Head of caudate nucleus (tissue), 42 donors: ENCODE results near the gene SDF2L1.
"Not testable (repeated sequence)": the region's sequence is repeated elsewhere in the genome, so short reads cannot be mapped to it uniquely, and the experiment has no call there.

Experiments
- DNase-seq, 42 donors: peaks; one replicate each; pipeline versions ENCODE4 v3.0.0 to v3.0.0-alpha.2; 2020 to 2021; ENCODE audit warnings: mixed read lengths in 7 of 42
- intact Hi-C: fragments of 100-400 bp; cut with DNase I; formaldehyde crosslinking; loops from one replicate; pipeline ENCODE4 v1.15.0; 2022

Gene SDF2L1, protein sequence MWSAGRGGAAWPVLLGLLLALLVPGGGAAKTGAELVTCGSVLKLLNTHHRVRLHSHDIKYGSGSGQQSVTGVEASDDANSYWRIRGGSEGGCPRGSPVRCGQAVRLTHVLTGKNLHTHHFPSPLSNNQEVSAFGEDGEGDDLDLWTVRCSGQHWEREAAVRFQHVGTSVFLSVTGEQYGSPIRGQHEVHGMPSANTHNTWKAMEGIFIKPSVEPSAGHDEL

DNA sequence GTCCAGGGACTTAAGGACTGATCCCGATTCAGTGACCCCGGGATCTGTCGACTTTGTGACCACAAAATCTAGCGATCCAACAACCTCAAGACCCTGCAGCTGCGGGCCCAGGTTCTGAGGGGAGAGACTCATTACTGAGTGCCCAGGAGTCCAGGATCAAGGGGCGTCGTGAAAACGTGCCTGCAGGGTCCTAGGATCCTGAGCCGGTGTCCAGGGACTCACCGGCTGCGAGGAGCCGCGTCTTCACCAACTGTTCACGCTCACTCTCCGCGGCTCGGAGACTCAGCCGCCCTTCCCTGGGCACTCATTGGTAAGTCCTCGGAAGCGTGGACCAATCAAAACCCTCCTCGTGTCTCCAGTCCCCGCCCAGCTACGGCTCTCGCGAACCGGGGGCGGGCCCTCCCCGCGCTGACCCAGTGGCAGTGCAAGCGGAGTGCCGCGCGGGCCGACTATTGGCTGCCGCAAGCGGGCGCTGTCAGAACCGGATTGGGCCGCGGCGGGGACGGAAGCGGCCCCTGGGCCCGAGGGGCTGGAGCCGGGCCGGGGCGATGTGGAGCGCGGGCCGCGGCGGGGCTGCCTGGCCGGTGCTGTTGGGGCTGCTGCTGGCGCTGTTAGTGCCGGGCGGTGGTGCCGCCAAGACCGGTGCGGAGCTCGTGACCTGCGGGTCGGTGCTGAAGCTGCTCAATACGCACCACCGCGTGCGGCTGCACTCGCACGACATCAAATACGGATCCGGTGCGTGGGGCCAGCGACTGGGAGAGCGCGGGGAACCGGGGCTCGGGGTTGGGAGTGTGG lies at the start of gene SDF2L1:
SDF2L1 (plus strand) TSS at position 514 of the 795 bp plus-strand sequence; CDS start at position 549, 35 bp downstream.
- intact Hi-C loops, result no loop called here
- DNase-seq, result peak; percentile 95 to 100 (median 99)

DNA sequence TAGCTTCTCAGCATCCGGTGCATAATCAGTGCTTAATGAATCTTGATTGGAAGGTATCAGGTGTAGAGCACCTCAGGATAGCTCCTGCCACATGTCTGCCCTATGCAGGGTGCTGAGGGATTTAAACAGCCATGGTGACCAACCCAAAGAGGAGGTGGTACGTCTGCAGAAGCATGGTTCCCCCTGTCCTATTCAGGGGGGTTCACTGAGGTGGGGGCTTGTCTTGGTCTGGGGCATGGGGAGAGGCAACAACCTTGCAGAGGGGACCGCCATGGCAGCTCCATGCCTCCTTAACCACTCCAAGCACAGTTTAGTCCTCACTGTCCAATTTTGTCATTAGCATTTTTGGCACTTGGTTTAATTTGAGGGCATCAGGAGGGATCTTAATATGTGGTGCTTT lies 49.7 kb upstream of the SDF2L1 start:
- DNase-seq, result no peak
- intact Hi-C loops, result no loop called here

DNA sequence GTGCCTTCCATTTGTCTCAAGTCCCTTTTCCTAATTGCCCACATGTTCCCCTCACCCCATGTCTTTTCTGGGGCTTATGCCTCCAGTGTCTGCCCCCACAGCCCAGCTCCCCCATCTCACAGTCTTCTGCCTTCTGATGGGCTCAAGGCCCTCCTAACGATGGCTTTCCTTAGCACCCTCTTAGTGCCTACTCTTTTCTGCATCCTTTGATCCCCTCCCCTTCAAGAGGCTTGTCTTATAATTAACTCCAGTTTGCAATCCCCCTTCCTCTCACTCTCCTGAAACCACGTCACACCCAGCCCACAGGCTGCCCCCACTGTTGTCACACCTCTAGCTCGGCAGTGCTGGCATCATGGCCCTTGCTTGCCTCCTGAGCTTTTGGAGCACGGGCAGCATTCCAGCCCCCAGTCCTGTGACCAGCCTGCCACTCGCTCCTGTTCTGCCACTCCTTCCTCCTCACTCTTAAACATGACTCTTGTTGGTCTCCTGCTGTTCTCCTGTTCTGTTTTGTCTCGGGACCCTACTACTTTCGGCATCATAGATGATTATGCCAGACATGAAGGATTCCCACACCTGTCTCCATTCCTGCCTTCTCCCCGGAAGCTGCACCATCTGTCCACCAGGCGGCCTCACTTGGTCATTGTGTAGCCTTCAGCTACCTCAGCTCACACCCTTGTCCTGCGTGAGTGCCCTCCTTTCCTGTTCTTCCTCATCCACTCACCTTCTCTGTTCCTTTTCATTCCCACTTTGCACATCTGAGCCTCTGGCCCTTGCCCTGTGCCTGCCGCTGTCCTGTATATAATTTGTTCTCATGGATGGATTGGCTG lies 48.5 kb upstream of the SDF2L1 start:
- peak in 8 of 42 donors; percentile 11 to 47 (median 22) for DNase-seq
- intact Hi-C loops, result no loop called here

DNA sequence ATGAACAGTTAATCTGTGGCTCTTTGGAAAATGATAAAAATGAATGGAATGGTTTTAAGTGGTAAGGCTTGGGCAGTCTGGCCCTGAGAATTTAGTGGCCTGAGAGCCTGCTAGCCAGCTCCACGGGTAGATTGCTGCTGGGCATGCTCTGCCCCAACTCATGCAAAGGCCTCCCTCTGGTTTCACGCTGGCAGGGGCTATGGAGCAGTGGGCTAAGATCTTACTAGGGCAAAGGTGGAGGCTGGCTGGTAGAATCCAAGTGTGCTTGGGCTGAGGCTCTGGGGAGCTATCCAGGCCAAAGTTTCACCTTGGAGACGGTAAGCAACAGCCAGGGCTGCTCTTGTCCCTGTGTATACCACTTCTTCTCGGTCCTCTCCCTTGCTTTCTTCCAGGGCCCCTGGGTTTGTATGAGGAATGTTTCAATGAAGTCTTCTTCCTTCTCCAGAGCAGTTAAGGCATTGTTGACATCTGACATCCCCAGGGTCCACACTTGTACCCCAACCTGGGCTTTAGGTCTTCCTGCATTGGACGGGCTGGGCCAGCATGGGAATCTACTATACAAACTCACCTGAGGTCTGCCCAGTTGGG lies 47.1 kb upstream of the SDF2L1 start:
- intact Hi-C loops, result no loop called here
- peak in 13 of 42 donors; percentile 5 to 51 (median 24) for DNase-seq

DNA sequence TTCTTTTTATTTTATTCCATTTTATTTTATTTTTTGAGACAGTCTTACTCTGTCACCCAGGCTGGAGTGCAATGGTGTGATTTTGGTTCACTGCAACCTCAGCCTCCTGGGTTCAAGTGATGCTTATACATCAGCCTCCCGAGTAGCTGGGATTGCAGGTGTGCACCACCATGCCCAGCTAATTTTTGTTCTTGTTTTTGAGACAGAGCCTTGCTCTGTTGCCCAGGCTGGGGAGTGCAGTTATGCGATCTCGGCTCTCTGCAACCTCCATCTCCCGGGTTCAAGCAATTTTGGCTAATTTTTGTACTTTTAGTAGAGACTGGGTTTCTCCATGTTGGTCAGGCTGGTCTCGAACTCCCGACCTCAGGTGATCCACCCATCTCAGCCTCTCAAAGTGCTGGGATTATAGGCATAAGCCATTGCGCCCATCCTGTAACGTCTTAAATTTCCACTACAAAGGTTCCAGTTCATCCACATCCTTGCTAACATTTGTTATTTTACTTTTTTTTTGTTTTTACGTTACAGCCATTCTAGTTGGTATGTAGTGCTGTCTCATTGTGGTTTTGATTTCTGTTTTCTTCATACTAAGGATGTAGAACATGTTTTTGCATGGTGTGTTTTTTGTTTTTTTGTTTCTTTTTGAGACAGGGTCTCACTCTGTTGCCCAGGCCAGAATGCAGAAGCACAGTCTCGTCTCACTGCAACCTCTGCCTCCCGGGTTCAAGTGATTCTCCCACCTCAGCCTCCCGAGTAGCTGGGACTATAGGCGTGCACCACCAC lies 45.6 kb upstream of the SDF2L1 start:
- DNase-seq, intact Hi-C loops: not testable (repeated sequence)

DNA sequence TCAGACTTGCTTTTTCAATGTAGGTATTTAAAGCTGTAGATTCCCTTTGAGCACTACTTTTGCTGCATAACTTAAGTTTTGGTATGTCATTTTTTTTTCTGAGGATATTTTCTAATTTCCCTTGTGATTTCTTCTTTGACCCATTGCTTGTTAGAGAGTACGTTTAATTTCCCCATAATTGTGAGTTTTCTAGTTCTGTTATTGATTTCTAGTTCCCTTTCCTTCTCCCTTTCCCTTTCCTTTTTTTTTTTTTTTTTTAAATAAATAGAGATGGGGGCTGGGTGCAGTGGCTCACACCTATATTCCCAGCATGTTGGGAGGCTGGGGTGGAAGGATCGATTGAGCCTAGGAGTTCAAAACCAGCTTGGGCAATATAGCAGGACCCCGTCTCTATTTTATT lies 43.8 kb upstream of the SDF2L1 start:
- intact Hi-C loops, result no loop called here
- DNase-seq, result no peak

GRCh38 chr22:21599053-21599893 lies 42.8 kb upstream of the SDF2L1 start:
- intact Hi-C loops, result no loop called here
- DNase-seq, result no peak

GRCh38 chr22:21602579-21602978 lies 39.5 kb upstream of the SDF2L1 start:
- DNase-seq, result no peak
- intact Hi-C loops, result no loop called here

DNA sequence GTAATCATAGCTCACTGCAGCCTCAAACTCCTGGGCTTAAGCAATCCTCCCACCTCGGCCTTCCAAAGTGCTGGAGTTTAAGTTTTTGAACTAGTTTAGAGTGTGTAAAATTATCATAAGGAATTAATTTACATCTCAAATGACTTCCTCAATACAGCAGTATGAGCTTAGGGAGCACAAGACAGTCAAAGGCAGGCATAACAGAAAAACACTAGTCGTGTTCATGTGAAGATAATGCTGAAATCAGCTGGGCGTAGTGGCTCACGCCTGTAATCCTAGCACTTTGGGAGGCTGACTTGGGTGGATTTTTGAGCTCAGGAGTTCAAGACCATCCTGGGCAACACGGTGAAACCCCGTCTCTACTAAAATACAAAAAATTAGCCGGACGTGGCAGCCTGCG lies 38.1 kb upstream of the SDF2L1 start:
- no peak for DNase-seq
- intact Hi-C loops, result no loop called here

DNA sequence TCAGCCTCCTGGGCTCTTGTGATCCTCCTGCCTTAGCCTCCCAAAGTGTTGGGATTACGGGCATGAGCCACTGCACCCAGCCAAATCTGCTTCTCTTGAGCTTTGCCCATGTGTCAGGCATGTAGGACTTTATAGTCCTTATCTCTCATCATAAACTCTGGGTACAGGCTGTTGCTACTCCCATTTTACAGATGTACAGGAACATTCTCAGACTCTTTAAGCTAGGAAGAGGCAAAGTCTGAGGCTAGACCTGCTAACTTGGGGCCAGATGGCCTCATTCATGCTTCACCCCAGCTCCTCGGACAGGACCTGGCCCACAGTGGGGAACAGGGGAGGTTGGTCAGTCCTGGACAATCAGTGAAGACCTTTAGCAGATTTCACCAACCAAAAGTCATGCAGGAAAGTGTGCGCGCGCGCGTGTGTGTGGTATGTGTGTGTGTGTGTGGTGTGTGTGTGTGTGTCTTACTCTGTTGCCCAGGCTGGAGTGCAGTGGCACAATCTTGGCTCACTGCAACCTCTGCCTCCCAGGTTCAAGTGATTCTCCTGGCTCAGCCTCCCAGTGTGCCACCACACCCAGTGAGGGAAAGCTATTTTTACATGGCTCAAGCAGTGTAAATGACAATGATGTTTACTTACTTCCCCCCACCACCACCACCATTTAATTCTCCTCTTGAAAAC lies 36.1 kb upstream of the SDF2L1 start:
- intact Hi-C loops, result no loop called here

GRCh38 chr22:21606775-21607174 lies 35.3 kb upstream of the SDF2L1 start:
- DNase-seq, result no peak

More for the DNA sequence above, 36.1 kb upstream of the SDF2L1 start:
- no peak for DNase-seq

DNA sequence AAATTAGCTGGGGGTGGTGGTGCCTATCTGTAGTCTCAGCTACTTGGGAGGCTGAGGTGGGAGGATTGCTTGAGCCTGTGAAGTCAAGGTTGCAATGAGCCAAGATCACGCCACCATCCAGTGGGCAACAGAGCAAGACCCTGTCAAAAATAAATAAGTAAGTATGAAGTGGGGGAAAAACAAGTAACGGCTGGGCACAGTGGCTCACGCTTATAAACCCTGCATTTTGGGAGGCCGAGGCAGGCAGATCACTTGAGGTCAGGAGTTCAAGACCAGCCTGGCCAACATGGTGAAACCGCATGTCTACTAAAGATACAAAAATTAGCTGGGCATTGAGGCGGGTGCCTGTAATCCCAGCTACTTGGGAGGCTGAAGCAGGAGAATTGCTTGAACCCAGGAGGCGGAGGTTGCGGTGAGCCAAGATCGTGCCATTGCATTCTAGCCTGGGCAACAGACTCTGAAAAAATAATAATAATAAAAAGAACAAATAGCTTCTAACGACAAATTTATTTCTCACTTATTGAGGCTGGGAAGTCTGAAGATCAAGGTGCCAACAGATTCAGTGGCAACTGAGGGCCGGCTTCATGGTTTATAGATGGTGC lies 32.4 kb upstream of the SDF2L1 start:
- DNase-seq, intact Hi-C loops: not testable (repeated sequence)

More at GRCh38 chr22:21606775-21607174, 35.3 kb upstream of the SDF2L1 start:
- intact Hi-C loops, result no loop called here

DNA sequence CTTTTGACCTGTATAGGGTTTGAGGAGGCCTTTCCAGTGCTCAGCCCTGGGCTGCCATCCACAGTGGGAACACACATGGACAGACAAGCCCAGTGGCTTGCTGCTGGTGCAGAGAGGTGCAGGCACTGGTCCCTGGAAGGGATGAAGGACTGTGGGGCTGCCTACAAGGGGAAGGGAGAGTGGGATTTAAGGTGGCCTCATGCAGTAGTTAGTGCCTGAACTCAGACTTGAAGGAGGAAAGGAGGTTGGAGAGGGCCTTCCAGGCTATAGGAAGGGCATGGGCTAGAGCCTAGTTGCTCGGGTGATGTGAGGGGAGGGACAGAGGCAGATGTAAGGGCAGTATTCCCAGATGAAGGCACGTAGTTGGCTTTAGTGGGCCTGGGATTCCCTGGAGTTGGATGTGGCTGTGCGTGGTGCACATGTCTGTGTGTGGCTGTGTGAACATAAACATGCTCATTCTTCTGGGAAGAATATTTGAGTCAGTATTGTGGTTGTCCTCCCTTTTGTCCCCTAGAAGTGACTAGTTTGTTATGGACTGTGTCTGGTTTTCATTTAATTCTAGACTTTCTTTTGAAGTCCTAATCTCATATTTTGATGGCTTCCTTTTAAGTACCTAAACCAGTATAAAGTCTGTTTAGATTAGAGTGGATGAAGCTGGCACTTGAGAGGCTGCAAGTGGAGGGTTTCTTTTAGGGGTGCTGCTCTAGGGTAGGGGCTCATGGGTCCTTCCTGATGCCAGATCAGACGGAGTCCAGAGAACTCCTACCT lies 30.7 kb upstream of the SDF2L1 start:
- no peak for DNase-seq
- intact Hi-C loops, result no loop called here

DNA sequence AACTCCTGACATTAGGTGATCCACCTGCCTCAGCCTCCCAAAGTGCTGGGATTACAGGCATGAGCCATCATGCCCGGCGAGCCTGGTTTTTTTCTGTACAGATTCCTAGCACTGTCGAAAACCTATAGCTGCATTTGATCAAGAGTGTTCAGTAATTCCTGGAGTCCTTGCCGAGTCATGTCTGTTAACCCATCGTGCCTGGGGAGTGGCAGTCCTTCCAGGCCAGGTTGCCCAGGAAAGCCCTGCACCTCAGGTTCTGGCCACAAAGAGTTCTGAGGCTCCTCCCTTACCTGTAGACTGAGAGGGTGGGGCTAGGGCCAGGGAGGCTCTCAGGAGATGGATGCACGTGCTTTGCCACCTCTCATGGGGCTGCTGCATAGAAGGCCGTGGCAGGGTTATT lies 29.2 kb upstream of the SDF2L1 start:
- intact Hi-C loops, result no loop called here
- DNase-seq, result no peak

GRCh38 chr22:21613553-21614233 lies 28.4 kb upstream of the SDF2L1 start:
- no peak for DNase-seq
- intact Hi-C loops, result no loop called here
